ENCODE results near the gene RASGEF1B. TPM values are rescaled to one million over a fixed set of nuclear protein-coding genes. Genes with fewer than 3 reads are reported as not detected.

Gene RASGEF1B
- total and polyA plus RNA-seq, 8 donors = 5.4 to 56.8 (median 9.4) TPM

DNA sequence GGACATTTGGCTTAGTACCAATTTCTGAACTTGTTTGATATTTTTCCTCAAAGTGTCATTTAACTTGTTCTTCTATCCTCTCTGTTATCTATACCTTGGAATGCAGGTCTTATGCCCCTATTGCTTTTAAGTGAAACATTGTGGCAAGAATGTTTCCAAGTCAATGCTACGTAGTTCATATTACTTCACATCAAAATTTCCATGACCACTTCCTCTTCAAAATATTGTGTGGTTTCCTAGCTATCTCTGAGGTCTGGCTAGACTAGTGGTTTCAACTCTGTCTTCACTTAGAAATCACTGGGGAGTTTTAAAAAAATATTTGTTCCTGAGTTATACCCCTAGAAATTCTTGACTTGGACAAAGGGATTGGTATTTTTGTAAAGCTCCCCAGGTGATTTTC, 20.2 kb upstream of the RASGEF1B start:
- peak overlapping the region in 2 of 5 donors; percentile 15 to 66 for H3K27ac ChIP-seq

DNA sequence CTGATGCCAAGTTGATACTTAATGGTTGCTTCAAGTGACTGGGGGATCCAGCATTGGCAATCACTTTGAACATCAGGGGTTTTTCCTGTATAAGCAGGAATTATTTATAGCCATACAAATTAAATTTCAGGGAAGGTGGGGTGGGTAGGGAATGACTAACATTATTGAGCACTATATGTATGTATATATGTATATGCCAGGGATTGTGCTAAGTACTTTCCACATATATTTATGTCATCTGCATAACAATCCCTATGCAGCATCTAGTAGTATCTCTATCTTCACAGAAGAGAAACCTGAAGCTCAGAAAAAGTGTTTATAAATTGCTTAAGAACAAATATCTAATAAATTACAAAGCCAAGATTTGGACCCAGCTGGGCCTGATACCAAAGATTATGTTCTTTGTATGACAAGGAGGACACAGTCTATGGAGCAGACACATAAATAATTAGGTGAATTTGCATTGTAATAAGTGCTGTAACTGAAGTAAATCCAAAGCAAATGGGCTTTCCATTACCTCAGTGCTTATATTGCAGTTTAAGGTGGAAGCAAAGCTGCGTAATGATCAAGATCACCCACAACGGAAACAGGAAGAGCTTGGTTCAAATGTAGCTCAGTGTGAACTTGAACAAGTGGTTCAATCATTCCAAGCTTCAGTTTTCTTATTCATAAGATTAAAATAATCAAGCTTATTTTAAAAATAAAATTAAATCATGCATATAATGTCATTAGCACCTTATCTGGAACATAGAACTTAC, 18.9 kb upstream of the RASGEF1B start:
- no peak for DNase-seq
- Histone ChIP-seq H3K36me3 (no peaks in the 10 kb centered on the region), H3K4me3 (no peak overlapping the region), H3K4me1 (peaks cover 0 to 23% (median 5%) of the 10 kb centered on the region in 4 donors), H3K27me3 (no peaks in the 10 kb centered on the region), H3K9me3 (no peaks in the 10 kb centered on the region), H3K27ac (no peak overlapping the region)
- TF ChIP-seq POLR2A (IDR thresholded peaks at IDR 0.05) (no peak), EP300 (IDR thresholded peaks at IDR 0.05) (no peak), POLR2AphosphoS5 (IDR thresholded peaks at IDR 0.05) (no peak)
- TF ChIP-seq, protein P1, sequence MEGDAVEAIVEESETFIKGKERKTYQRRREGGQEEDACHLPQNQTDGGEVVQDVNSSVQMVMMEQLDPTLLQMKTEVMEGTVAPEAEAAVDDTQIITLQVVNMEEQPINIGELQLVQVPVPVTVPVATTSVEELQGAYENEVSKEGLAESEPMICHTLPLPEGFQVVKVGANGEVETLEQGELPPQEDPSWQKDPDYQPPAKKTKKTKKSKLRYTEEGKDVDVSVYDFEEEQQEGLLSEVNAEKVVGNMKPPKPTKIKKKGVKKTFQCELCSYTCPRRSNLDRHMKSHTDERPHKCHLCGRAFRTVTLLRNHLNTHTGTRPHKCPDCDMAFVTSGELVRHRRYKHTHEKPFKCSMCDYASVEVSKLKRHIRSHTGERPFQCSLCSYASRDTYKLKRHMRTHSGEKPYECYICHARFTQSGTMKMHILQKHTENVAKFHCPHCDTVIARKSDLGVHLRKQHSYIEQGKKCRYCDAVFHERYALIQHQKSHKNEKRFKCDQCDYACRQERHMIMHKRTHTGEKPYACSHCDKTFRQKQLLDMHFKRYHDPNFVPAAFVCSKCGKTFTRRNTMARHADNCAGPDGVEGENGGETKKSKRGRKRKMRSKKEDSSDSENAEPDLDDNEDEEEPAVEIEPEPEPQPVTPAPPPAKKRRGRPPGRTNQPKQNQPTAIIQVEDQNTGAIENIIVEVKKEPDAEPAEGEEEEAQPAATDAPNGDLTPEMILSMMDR (IDR thresholded peaks at IDR 0.05) = no peak
- intact Hi-C loops (cut with DNase I; ENCODE audit: low total_unique reads) = no loop called here
- WGBS, 5 donors = 77 to 87% (median 86%) methylated on average over 2 of the region's 2 CpGs

More for the DNA sequence above, 20.2 kb upstream of the RASGEF1B start:
- Histone ChIP-seq H3K36me3 (no peaks in the 10 kb centered on the region), H3K4me1 (peaks cover 0 to 23% (median 5%) of the 10 kb centered on the region in 4 donors), H3K27me3 (no peaks in the 10 kb centered on the region), H3K9me3 (no peaks in the 10 kb centered on the region), H3K4me3 (no peak overlapping the region)
- peak in 1 of 2 donors; percentile 61 for DNase-seq
- 47 to 62% (median 59%) methylated on average over 1 of the region's 1 CpG for whole genome bisulfite sequencing, 5 donors
- TF ChIP-seq POLR2AphosphoS5 (IDR thresholded peaks at IDR 0.05) (no peak), POLR2A (IDR thresholded peaks at IDR 0.05) (no peak), EP300 (IDR thresholded peaks at IDR 0.05) (no peak)
- TF ChIP-seq, protein P1 (IDR thresholded peaks at IDR 0.05) = no peak
- intact Hi-C loops (cut with DNase I; ENCODE audit: low total_unique reads) = no loop called here

DNA sequence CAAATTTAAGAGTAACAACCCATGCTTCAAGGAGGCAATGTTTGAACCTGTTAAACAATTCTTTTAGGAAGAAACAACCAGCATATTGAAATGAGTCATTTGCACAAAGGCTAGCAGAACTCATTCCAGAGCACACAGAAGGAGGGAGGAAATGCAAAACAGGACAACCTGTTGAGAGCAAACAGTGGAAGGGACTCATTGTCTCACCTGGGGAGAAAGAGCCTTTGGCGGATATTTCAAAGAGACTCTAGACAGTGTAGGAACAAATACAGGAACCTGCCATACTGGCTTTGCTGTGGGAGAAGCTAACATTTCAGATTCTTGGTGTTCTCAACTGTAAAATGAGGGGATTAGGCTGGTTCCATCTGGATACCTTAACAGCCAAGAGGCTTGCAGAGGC, 14.8 kb upstream of the RASGEF1B start:
- H3K4me3 ChIP-seq = no peak overlapping the region
- WGBS, 5 donors = 46 to 66% (median 53%) methylated on average over 1 of the region's 1 CpG
- no peaks in the 10 kb centered on the region for H3K4me1 ChIP-seq
- no peaks in the 10 kb centered on the region for H3K27me3 ChIP-seq
- no peaks in the 10 kb centered on the region for H3K36me3 ChIP-seq
- H3K27ac ChIP-seq = peak overlapping the region in 2 of 5 donors; percentile 2 to 14
- intact Hi-C loops (cut with DNase I; ENCODE audit: low total_unique reads) = no loop called here
- DNase-seq = no peak
- no peak for TF ChIP-seq POLR2A (IDR thresholded peaks at IDR 0.05)
- no peak for TF ChIP-seq EP300 (IDR thresholded peaks at IDR 0.05)
- TF ChIP-seq, protein P1 (IDR thresholded peaks at IDR 0.05) = no peak
- peak in 1 of 3 donors; percentile 22 for TF ChIP-seq POLR2AphosphoS5 (IDR thresholded peaks at IDR 0.05)
- no peaks in the 10 kb centered on the region for H3K9me3 ChIP-seq

DNA sequence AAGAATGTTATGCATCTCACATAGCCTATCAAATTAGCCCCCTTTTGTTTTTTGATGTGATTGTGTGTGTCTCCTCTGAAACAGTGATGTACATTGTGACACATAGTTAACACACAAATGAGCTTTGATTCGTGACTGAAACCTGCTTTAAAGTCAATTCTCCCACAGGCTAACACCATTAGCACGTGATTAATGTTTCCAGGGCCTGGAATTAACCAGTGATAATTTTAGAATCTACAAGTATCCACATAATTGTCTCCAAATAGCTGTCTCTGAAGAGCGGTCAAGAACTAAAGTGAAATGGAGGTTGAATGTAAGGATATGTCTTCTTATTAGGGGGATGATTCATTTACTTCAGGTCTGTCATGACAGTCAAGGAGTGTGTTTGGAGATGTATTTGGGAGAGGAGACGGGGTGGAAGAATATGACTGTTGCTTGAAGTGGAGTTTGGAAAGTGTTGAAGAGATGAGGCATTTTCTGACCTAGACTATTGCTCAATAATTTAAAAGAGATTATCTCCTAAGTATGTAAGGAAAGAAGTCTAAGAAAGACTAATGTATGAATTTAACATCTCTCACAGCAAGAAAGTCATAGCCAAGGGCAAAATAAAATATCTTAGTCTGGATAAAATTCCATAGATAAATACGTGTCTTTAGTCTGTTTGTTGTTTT, 13.7 kb upstream of the RASGEF1B start:
- TF ChIP-seq POLR2AphosphoS5 (IDR thresholded peaks at IDR 0.05) = no peak
- TF ChIP-seq, protein P1 (IDR thresholded peaks at IDR 0.05) = no peak
- TF ChIP-seq EP300 (IDR thresholded peaks at IDR 0.05) = no peak
- TF ChIP-seq POLR2A (IDR thresholded peaks at IDR 0.05) = no peak
- no peaks in the 10 kb centered on the region for H3K36me3 ChIP-seq
- H3K9me3 ChIP-seq = no peaks in the 10 kb centered on the region
- no peak overlapping the region for H3K4me3 ChIP-seq
- H3K27ac ChIP-seq = no peak overlapping the region
- 69 to 77% (median 76%) methylated on average over 5 of the region's 5 CpGs for WGBS, 5 donors
- no peaks in the 10 kb centered on the region for H3K4me1 ChIP-seq
- intact Hi-C loops (cut with DNase I; ENCODE audit: low total_unique reads) = no loop called here
- H3K27me3 ChIP-seq = no peaks in the 10 kb centered on the region
- DNase-seq = no peak
